H9 (cell line): ENCODE data around the gene LAMB4. TPM values are rescaled to one million over a fixed set of nuclear protein-coding genes. Genes with fewer than 3 reads are reported as not detected.

Source experiments
- DNase-seq: peaks from one replicate; pipeline ENCODE4 v3.0.0-alpha.2; 2017
- H2AFZ ChIP-seq: one replicate; pipeline ENCODE4 v1.6.1; 2013; ENCODE audit warnings: mild to moderate bottlenecking, low read length, control low read depth, moderate library complexity
- H2AK5ac ChIP-seq: 2 replicates; pipeline ENCODE4 v1.6.1; 2013; ENCODE audit warnings: low read length, control low read depth, mixed read lengths; ENCODE audit not compliant: insufficient read length
- H2BK120ac ChIP-seq: one replicate; pipeline ENCODE4 v1.6.1; 2013; ENCODE audit warnings: low read depth, mild to moderate bottlenecking, low read length, control low read depth, inconsistent platforms; ENCODE audit not compliant: poor library complexity, severe bottlenecking
- H2BK12ac ChIP-seq: 2 replicates; pipeline ENCODE4 v1.6.1; 2013; ENCODE audit warnings: low read length, control low read depth, mixed read lengths, low read depth; ENCODE audit not compliant: insufficient read length
- H2BK15ac ChIP-seq: 2 replicates; pipeline ENCODE4 v1.6.1; 2013; ENCODE audit warnings: low read depth, low read length, control low read depth
- H2BK20ac ChIP-seq: one replicate; pipeline ENCODE4 v1.6.1; 2013; ENCODE audit warnings: low read depth, mild to moderate bottlenecking, low read length, control low read depth, inconsistent platforms; ENCODE audit not compliant: poor library complexity, severe bottlenecking
- H2BK5ac ChIP-seq: 2 replicates; pipeline ENCODE4 v1.6.1; 2013; ENCODE audit warnings: low read length, control low read depth, mixed read lengths; ENCODE audit not compliant: insufficient read length
- H3K14ac ChIP-seq: 2 replicates; pipeline ENCODE4 v1.6.1; 2013; ENCODE audit warnings: low read length, control low read depth; ENCODE audit not compliant: insufficient read depth
- H3K18ac ChIP-seq: 2 replicates; pipeline ENCODE4 v1.6.1; 2013; ENCODE audit warnings: low read depth, mild to moderate bottlenecking, mixed read lengths, low read length, control low read depth; ENCODE audit not compliant: insufficient read length
- H3K23ac ChIP-seq: 2 replicates; pipeline ENCODE4 v1.6.1; 2013; ENCODE audit warnings: low read length, control low read depth, mixed read lengths, low read depth; ENCODE audit not compliant: insufficient read length
- H3K23me2 ChIP-seq: 2 replicates; pipeline ENCODE4 v1.6.1; 2013; ENCODE audit warnings: low read depth, mild to moderate bottlenecking, mixed read lengths, low read length, control low read depth; ENCODE audit not compliant: insufficient read length, poor library complexity, severe bottlenecking
- H3K27ac ChIP-seq: 2 replicates; pipeline ENCODE4 v1.5.1; 2013; ENCODE audit warnings: low read length, control low read depth, mixed read lengths, low read depth; ENCODE audit not compliant: insufficient read length
- H3K27me3 ChIP-seq: 2 replicates; pipeline ENCODE4 v1.6.1; 2013; ENCODE audit warnings: low read length, control low read depth, inconsistent platforms; ENCODE audit not compliant: insufficient read depth
- H3K4ac ChIP-seq: 2 replicates; pipeline ENCODE4 v1.6.1; 2013; ENCODE audit warnings: low read depth, mild to moderate bottlenecking, control low read depth, inconsistent platforms, low read length, moderate library complexity
- H3K4me1 ChIP-seq: 2 replicates; pipeline ENCODE4 v1.6.1; 2013; ENCODE audit warnings: low read length, control low read depth, inconsistent platforms; ENCODE audit not compliant: insufficient read depth
- H3K4me2 ChIP-seq: 2 replicates; pipeline ENCODE4 v1.6.1; 2013; ENCODE audit warnings: low read length, control low read depth, mixed read lengths; ENCODE audit not compliant: insufficient read length, insufficient read depth
- H3K56ac ChIP-seq: 2 replicates; pipeline ENCODE4 v1.6.1; 2013; ENCODE audit warnings: low read depth, mild to moderate bottlenecking, mixed read lengths, low read length, control low read depth; ENCODE audit not compliant: insufficient read length
- H3K79me1 ChIP-seq: 2 replicates; pipeline ENCODE4 v1.6.1; 2013; ENCODE audit warnings: low read depth, mild to moderate bottlenecking, moderate library complexity, low read length, control low read depth, inconsistent platforms; ENCODE audit not compliant: insufficient read depth, poor library complexity, severe bottlenecking
- H3K79me2 ChIP-seq: 2 replicates; pipeline ENCODE4 v1.6.1; 2013; ENCODE audit warnings: low read length, control low read depth, inconsistent platforms; ENCODE audit not compliant: insufficient read depth
- H3K9ac ChIP-seq: 2 replicates; pipeline ENCODE4 v1.6.1; 2013; ENCODE audit warnings: low read length, control low read depth, mixed read lengths; ENCODE audit not compliant: insufficient read length; ENCODE audit errors: extremely low read depth
- H3K9me3 ChIP-seq: one replicate; pipeline ENCODE4 v1.6.1; 2013; ENCODE audit warnings: low read depth, low read length, inconsistent platforms; ENCODE audit not compliant: control insufficient read depth
- H3T11ph ChIP-seq: one replicate; pipeline ENCODE4 v1.6.1; 2013; ENCODE audit warnings: mild to moderate bottlenecking, low read length, control low read depth, inconsistent platforms
- H4K20me1 ChIP-seq: one replicate; pipeline ENCODE4 v1.6.1; 2013; ENCODE audit not compliant: control insufficient read depth, insufficient read length, insufficient read depth
- H4K5ac ChIP-seq: 2 replicates; pipeline ENCODE4 v1.6.1; 2013; ENCODE audit warnings: low read depth, mild to moderate bottlenecking, mixed read lengths, low read length, control low read depth; ENCODE audit not compliant: insufficient read length
- H4K8ac ChIP-seq: replicated peaks from 2 replicates; pipeline ENCODE4 v1.6.1; 2013; ENCODE audit warnings: low read length, control low read depth, mixed read lengths, low read depth; ENCODE audit not compliant: insufficient read length
- H4K91ac ChIP-seq: 2 replicates; pipeline ENCODE4 v1.6.1; 2013; ENCODE audit warnings: low read depth, mild to moderate bottlenecking, moderate library complexity, mixed read lengths, low read length, control low read depth; ENCODE audit not compliant: insufficient read length
- H3K27ac Mint-ChIP-seq, 3 experiments: 2 replicates in 2 of 3; 3 replicates in 1 of 3; pipeline ENCODE4 v1.8.0; 2020 to 2021; ENCODE audit warnings: mixed read lengths in 3 of 3, mild to moderate bottlenecking in 1 of 3, moderate library complexity in 1 of 3
- H3K27me3 Mint-ChIP-seq: 2 replicates; pipeline ENCODE4 v1.8.0; 2021; ENCODE audit warnings: low read depth, mild to moderate bottlenecking, moderate library complexity, mixed read lengths
- H3K36me3 Mint-ChIP-seq, 3 experiments: 2 replicates in 2 of 3; 3 replicates in 1 of 3; pipeline ENCODE4 v1.8.0; 2020 to 2021; ENCODE audit warnings: low read depth in 3 of 3, mixed read lengths in 3 of 3; ENCODE audit not compliant: insufficient read depth in 1 of 3
- H3K4me1 Mint-ChIP-seq, 2 experiments: 2 replicates each; pipeline ENCODE4 v1.8.0; 2020; ENCODE audit warnings: mixed read lengths in 2 of 2
- H3K4me3 Mint-ChIP-seq, 2 experiments: 2 replicates in 1 of 2; 3 replicates in 1 of 2; pipeline ENCODE4 v1.8.0; 2020 to 2021; ENCODE audit warnings: mild to moderate bottlenecking in 2 of 2, mixed read lengths in 2 of 2, moderate library complexity in 1 of 2
- H3K9me3 Mint-ChIP-seq, 2 experiments: 2 replicates in 1 of 2; 3 replicates in 1 of 2; pipeline ENCODE4 v1.8.0; 2020; ENCODE audit warnings: mild to moderate bottlenecking in 2 of 2, mixed read lengths in 2 of 2, moderate library complexity in 1 of 2
- CTCF ChIP-seq: fragments of 200-600 bp; sonication (generic); conservative IDR thresholded peaks from 3 replicates; pipeline ENCODE4 v1.8.0; 2021; ENCODE audit warnings: antibody characterized with exemption, mild to moderate bottlenecking
- WGBS: extraction: QIAGEN DNeasy Blood & Tissue Kit; methylation state at CpG from one replicate; pipeline ENCODE4 v1.1.7; 2013; ENCODE audit warnings: missing lambda C conversion rate, low lambda C conversion rate, mixed read lengths; ENCODE audit not compliant: insufficient read length; ENCODE audit errors: extremely low coverage; 5-methylcytosine and 5-hydroxymethylcytosine counted together
- total RNA-seq: library from RNA; stranded (reverse); gene quantifications from 2 replicates; pipeline ENCODE4 v1.2.1, GENCODE V29; 2021

Gene LAMB4
- total RNA-seq, 1 experiment from 2014 or later: not detected

DNA sequence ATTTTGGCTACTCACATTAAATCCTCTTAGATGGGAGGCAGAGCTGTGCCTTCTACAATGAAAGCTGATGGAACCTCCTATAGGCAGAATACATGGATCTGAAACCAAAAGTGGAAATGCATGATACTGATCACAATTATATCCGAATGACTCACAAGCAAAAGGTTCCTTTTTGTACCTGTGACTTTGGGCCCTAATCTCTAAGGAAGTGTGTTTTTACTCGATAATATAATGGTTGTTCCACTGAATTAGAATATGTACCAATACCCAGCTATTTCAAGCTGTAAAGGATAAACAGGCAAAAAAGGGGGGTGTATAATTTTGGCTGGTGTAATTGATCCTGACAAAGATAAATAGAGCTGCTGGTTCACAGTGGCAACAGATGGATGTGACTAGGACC, 109.6 kb downstream of the LAMB4 start:
- Histone ChIP-seq H2BK120ac (no peak overlapping the region), H4K91ac (no peak overlapping the region), H2BK5ac (no peak overlapping the region), H3K4ac (no peak overlapping the region), H4K5ac (no peak overlapping the region), H4K8ac (no peak overlapping the region), H2BK12ac (no peak overlapping the region), H3K14ac (no peak overlapping the region), H3K9ac (no peak overlapping the region), H2AK5ac (no peak overlapping the region), H3K27ac (no peak overlapping the region), H3K56ac (no peak overlapping the region), H3K27me3 (no peaks in the 10 kb centered on the region), H3T11ph (no peak overlapping the region), H2AFZ (no peak overlapping the region), H3K23ac (no peak overlapping the region), H3K4me2 (no peak overlapping the region), H3K23me2 (no peaks in the 10 kb centered on the region), H3K4me1 (no peaks in the 10 kb centered on the region), H3K18ac (no peak overlapping the region), H2BK20ac (no peak overlapping the region), H3K79me1 (no peaks in the 10 kb centered on the region), H4K20me1 (no peaks in the 10 kb centered on the region), H3K9me3 (no peaks in the 10 kb centered on the region), H2BK15ac (no peak overlapping the region), H3K79me2 (no peaks in the 10 kb centered on the region)
- no peak overlapping the region for H3K27ac Mint-ChIP-seq
- no peak for DNase-seq
- H3K4me3 Mint-ChIP-seq: no peak overlapping the region
- WGBS: no CpG with 5 or more reads among the region's 2 CpGs
- no peaks in the 10 kb centered on the region for H3K4me1 Mint-ChIP-seq
- no peaks in the 10 kb centered on the region for H3K9me3 Mint-ChIP-seq
- no peaks in the 10 kb centered on the region for H3K36me3 Mint-ChIP-seq
- H3K27me3 Mint-ChIP-seq: peaks cover 5% of the 10 kb centered on the region
- TF ChIP-seq CTCF: no peak
